DMS 273 treated with DMSO at 0.1 percent for 48 hours (cell line): ENCODE measurements around the gene KRTAP17-1.
"Not testable (repeated sequence)": the region's sequence is repeated elsewhere in the genome, so short reads cannot be mapped to it uniquely, and the experiment has no call there.

Source experiments
- DNase-seq: peaks from one replicate; lab custom pipeline; 2025; lab: John Stamatoyannopoulos, UW

The KRTAP17-1 gene

GRCh38 chr17:41315204-41315794 is at the start of gene KRTAP17-1:
Gene KRTAP17-1, minus strand, starts transcription at chr17:41315710. Its CDS starts 60 bp downstream, at chr17:41315650.
- no peak for DNase-seq

GRCh38 chr17:41363881-41364280 is 48.4 kb upstream of the KRTAP17-1 start:
- no peak for DNase-seq

GRCh38 chr17:41360296-41360995 is 44.9 kb upstream of the KRTAP17-1 start:
- DNase-seq = no peak

GRCh38 chr17:41354536-41354935 is 39.0 kb upstream of the KRTAP17-1 start:
- no peak for DNase-seq

- DNase-seq = no peak
Measured at GRCh38 chr17:41352597-41353366, 37.3 kb upstream of the KRTAP17-1 start.

- no peak for DNase-seq
Measured at GRCh38 chr17:41351177-41351576, 35.7 kb upstream of the KRTAP17-1 start.

- DNase-seq = not testable (repeated sequence)
Measured at GRCh38 chr17:41350381-41350878, 34.9 kb upstream of the KRTAP17-1 start, which contains the start of gene KRT33A. Gene KRT33A, minus strand, starts transcription at chr17:41350828. Its CDS starts 61 bp downstream, at chr17:41350767.

- no peak for DNase-seq
Measured at GRCh38 chr17:41347869-41348760, 32.6 kb upstream of the KRTAP17-1 start.

GRCh38 chr17:41346421-41346820 is 30.9 kb upstream of the KRTAP17-1 start:
- DNase-seq = not testable (repeated sequence)

- DNase-seq = no peak
Measured at GRCh38 chr17:41345992-41346391, 30.5 kb upstream of the KRTAP17-1 start.

GRCh38 chr17:41343029-41343428 is 27.5 kb upstream of the KRTAP17-1 start:
- DNase-seq = no peak

- no peak for DNase-seq
Measured at GRCh38 chr17:41340934-41341861, 25.7 kb upstream of the KRTAP17-1 start.

GRCh38 chr17:41340494-41340893 is 25.0 kb upstream of the KRTAP17-1 start:
- no peak for DNase-seq

GRCh38 chr17:41339571-41340172 is 24.2 kb upstream of the KRTAP17-1 start:
- no peak for DNase-seq

GRCh38 chr17:41338961-41339485 is 23.5 kb upstream of the KRTAP17-1 start:
- DNase-seq = no peak

GRCh38 chr17:41335747-41336146 is 20.2 kb upstream of the KRTAP17-1 start:
- no peak for DNase-seq

GRCh38 chr17:41334385-41335305 is 19.1 kb upstream of the KRTAP17-1 start:
- DNase-seq = no peak

GRCh38 chr17:41333836-41334235 is 18.3 kb upstream of the KRTAP17-1 start:
- no peak for DNase-seq

GRCh38 chr17:41333098-41333497 is 17.6 kb upstream of the KRTAP17-1 start:
- DNase-seq = no peak
